Neutrophil (primary cell): ENCODE data around the gene PNMA8A.

Experiments
- H3K27ac ChIP-seq: fragments of 200-600 bp; sonication (generic); 2 replicates; pipeline ENCODE4 v1.5.1; 2016; ENCODE audit warnings: mild to moderate bottlenecking, moderate library complexity
- H3K27me3 ChIP-seq: fragments of 200-600 bp; sonication (generic); 2 replicates; pipeline ENCODE4 v1.6.0; 2016; ENCODE audit warnings: mild to moderate bottlenecking
- H3K36me3 ChIP-seq: fragments of 200-600 bp; sonication (generic); 2 replicates; pipeline ENCODE4 v1.5.1; 2017
- H3K4me1 ChIP-seq, 2 experiments: fragments of 200-600 bp in 1 of 2; sonication (generic) in 1 of 2; 1 replicate in 1 of 2; 2 replicates in 1 of 2; pipeline versions ENCODE4 v1.5.1 to v1.6.1; 2013 to 2016; ENCODE audit warnings: low read depth in 1 of 2, low read length in 1 of 2, mild to moderate bottlenecking in 1 of 2, moderate library complexity in 1 of 2; ENCODE audit not compliant: control insufficient read depth in 1 of 2, insufficient read depth in 1 of 2
- H3K4me3 ChIP-seq, 2 experiments: fragments of 200-600 bp in 1 of 2; sonication (generic) in 1 of 2; 1 replicate in 1 of 2; 2 replicates in 1 of 2; pipeline ENCODE4 v1.5.1; 2013 to 2016; ENCODE audit warnings: low read depth in 1 of 2, low read length in 1 of 2, mild to moderate bottlenecking in 1 of 2, moderate library complexity in 1 of 2
- H3K9me3 ChIP-seq: fragments of 200-600 bp; sonication (generic); 2 replicates; pipeline ENCODE4 v1.5.1; 2016
- CTCF ChIP-seq: fragments of 200-600 bp; sonication (generic); IDR thresholded peaks from 2 replicates; pipeline ENCODE4 v1.5.1; 2016; ENCODE audit warnings: antibody characterized with exemption

The PNMA8A gene

GRCh38 chr19:46471116-46471733, at the start of gene PNMA8A:
Gene PNMA8A, minus strand, starts transcription at chr19:46471563. Its CDS starts 528 bp downstream, at chr19:46471035.
- no peak within 1 kb of the TSS for H3K4me3 ChIP-seq

GRCh38 chr19:46520616-46521015, 49.3 kb upstream of the PNMA8A start:
- TF ChIP-seq CTCF, result no peak
- no peak overlapping the region for H3K27ac ChIP-seq
- H3K27me3 ChIP-seq, result peaks cover 4% of the 10 kb centered on the region
- no peaks in the 10 kb centered on the region for H3K36me3 ChIP-seq
- H3K4me1 ChIP-seq, result no peaks in the 10 kb centered on the region
- no peaks in the 10 kb centered on the region for H3K9me3 ChIP-seq
- no peak overlapping the region for H3K4me3 ChIP-seq

More at GRCh38 chr19:46471116-46471733, at the start of gene PNMA8A:
- TF ChIP-seq CTCF, result no peak
- Histone ChIP-seq H3K27me3 (peaks cover 67% of the 10 kb centered on the region), H3K9me3 (no peaks in the 10 kb centered on the region), H3K27ac (no peak within 1 kb of the TSS), H3K4me1 (no peaks in the 10 kb centered on the region), H3K36me3 (no peaks in the 10 kb centered on the region)

GRCh38 chr19:46517471-46517870, 46.1 kb upstream of the PNMA8A start:
- H3K36me3 ChIP-seq, result no peaks in the 10 kb centered on the region
- H3K4me1 ChIP-seq, result no peaks in the 10 kb centered on the region
- H3K27me3 ChIP-seq, result peaks cover 32% of the 10 kb centered on the region
- no peak overlapping the region for H3K4me3 ChIP-seq
- no peak overlapping the region for H3K27ac ChIP-seq
- H3K9me3 ChIP-seq, result no peaks in the 10 kb centered on the region
- no peak for TF ChIP-seq CTCF

GRCh38 chr19:46515879-46516350, 44.6 kb upstream of the PNMA8A start:
- no peaks in the 10 kb centered on the region for H3K36me3 ChIP-seq
- TF ChIP-seq CTCF, result no peak
- no peaks in the 10 kb centered on the region for H3K4me1 ChIP-seq
- no peak overlapping the region for H3K4me3 ChIP-seq
- H3K9me3 ChIP-seq, result no peaks in the 10 kb centered on the region
- H3K27ac ChIP-seq, result no peak overlapping the region
- H3K27me3 ChIP-seq, result peaks cover 32% of the 10 kb centered on the region

- TF ChIP-seq CTCF, result no peak
- Histone ChIP-seq H3K27me3 (peaks cover 32% of the 10 kb centered on the region), H3K4me3 (no peak overlapping the region), H3K9me3 (no peaks in the 10 kb centered on the region), H3K4me1 (no peaks in the 10 kb centered on the region), H3K27ac (no peak overlapping the region), H3K36me3 (no peaks in the 10 kb centered on the region)
Observed at GRCh38 chr19:46515290-46515609, 43.9 kb upstream of the PNMA8A start.
